ENCODE results near the gene SLC17A1. TPM values are rescaled to one million over a fixed set of nuclear protein-coding genes. Genes with fewer than 3 reads are reported as not detected.

Gene SLC17A1
- total and polyA plus RNA-seq, 2 of the 13 experiments (the other 11 are each of a cell fraction or from before 2014, with no cell fraction given), result 0.09 to 2.1 TPM

DNA sequence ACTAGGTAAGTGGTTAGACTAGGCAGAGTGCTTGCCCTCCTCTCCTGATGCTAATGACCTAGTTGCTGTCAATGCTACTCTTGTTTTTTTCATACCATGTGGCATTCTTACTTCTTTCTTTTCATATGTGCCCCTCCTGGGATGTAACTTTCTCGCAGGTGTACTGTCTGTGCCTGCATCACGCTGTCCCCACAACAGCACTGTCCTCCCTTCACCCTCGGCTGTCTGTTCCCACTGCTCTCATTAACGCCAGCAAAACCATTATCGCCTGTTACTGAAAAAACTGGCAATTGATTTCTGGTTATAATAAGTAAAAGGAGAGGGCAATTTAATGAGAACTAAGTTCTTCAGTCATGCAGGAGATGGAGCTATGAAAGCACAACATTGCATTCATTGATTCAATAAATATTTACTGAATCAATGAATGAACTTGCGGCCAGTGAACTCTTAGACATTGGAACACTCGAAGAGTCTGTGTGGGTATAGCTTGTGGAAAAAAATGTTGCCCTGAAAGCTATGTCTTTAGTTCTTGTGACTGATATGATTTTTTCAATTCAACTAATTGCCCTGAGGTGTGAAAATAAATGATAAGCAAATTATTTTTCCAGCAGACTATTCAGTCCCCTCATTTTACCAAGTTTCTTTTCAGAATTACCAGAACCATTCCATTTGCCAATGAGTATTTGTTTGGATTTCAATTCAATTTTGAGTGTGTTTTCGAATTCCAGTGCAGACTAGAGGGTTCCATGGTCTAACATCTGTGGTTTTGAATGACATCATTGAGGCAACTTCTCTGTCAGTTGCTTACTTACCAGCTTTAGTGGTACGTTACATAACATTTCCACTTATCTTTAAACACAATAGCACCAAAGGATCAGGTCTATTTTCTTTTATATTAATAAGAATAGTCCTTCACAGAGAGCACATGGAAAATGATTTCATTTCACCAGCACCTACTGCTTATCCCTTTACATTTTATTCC lies 75.2 kb downstream of the SLC17A1 start (continued):
- peak; percentile 25; the same call in 1 of the 2 replicates for TF ChIP-seq NCOR1 (IDR thresholded peaks at IDR 0.05; ENCODE audit: borderline replicate concordance, low read length)

DNA sequence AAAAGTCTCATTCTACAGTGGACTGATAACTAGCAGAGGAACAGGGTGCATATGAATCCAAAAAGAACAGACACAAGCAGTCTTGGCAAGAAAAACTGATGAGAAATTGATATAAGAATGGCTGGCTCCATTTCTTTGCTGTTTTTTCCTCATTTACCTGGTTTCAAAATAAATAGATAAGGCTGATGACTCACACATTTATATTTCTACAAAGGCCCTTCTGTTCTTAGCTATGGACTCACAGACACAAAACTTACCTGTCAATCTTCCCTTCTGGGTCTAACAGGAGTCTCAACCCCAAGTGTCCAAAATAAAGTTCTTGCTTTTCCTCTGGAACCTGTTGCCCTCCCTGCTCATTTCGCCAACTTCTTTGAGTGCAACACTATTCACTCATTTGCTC lies 76.4 kb downstream of the SLC17A1 start:
- CTCF ChIA-PET (ENCODE audit: low intra/inter-chr PET ratio, low total read pairs), result no interaction called here
- WGBS (ENCODE audit: low lambda C conversion rate), result 92% methylated on average over 1 of the region's 1 CpG

More for the DNA sequence above, 76.4 kb downstream of the SLC17A1 start:
- H3K79me2 ChIP-seq (ENCODE audit: insufficient read depth, low read length), result no peaks in the 10 kb centered on the region
- in situ Hi-C loops (cut with HindIII; ENCODE audit: extremely low pct_ligation_motif_present, low pct_unique_long_range_greater_than_20kb) (no loop called here), intact Hi-C loops (cut with micrococcal nuclease; ENCODE audit: unreplicated experiment) (no loop called here)
- no peaks in the 10 kb centered on the region for H4K20me1 ChIP-seq (ENCODE audit: insufficient read depth, low read length)
- no peak overlapping the region for H3K4me2 ChIP-seq (ENCODE audit: low read depth, low read length)
- H2AFZ ChIP-seq (ENCODE audit: low read length), result peak overlapping the region; percentile 28
- peaks cover 68% of the 10 kb centered on the region for H3K4me1 ChIP-seq (ENCODE audit: insufficient read depth, low read length)
- no peak overlapping the region for H3K4me3 ChIP-seq (replicated peaks in 1 of 3; ENCODE audit: insufficient read depth in 1 of 3, low read depth in 2 of 3, low read length in 3 of 3)
- peaks cover 0 to 8% of the 10 kb centered on the region in 2 experiments; a peak in 1 of 5 replicates for H3K27me3 ChIP-seq (ENCODE audit: control insufficient read depth in 1 of 2, insufficient read depth in 2 of 2, low read length in 2 of 2)
- ATAC-seq, result no peak; the same call in 2 of the 3 replicates
- BruUV-seq (replicated peaks), result no TSS peak
- no peaks in the 10 kb centered on the region for H3K9me3 ChIP-seq (ENCODE audit: low read length)
- no peak for FAIRE-seq
- TF ChIP-seq SETDB1 (CRISPR knock-in tag; IDR thresholded peaks at IDR 0.05; ENCODE audit: borderline replicate concordance), result no peak
- TF ChIP-seq, protein P1, sequence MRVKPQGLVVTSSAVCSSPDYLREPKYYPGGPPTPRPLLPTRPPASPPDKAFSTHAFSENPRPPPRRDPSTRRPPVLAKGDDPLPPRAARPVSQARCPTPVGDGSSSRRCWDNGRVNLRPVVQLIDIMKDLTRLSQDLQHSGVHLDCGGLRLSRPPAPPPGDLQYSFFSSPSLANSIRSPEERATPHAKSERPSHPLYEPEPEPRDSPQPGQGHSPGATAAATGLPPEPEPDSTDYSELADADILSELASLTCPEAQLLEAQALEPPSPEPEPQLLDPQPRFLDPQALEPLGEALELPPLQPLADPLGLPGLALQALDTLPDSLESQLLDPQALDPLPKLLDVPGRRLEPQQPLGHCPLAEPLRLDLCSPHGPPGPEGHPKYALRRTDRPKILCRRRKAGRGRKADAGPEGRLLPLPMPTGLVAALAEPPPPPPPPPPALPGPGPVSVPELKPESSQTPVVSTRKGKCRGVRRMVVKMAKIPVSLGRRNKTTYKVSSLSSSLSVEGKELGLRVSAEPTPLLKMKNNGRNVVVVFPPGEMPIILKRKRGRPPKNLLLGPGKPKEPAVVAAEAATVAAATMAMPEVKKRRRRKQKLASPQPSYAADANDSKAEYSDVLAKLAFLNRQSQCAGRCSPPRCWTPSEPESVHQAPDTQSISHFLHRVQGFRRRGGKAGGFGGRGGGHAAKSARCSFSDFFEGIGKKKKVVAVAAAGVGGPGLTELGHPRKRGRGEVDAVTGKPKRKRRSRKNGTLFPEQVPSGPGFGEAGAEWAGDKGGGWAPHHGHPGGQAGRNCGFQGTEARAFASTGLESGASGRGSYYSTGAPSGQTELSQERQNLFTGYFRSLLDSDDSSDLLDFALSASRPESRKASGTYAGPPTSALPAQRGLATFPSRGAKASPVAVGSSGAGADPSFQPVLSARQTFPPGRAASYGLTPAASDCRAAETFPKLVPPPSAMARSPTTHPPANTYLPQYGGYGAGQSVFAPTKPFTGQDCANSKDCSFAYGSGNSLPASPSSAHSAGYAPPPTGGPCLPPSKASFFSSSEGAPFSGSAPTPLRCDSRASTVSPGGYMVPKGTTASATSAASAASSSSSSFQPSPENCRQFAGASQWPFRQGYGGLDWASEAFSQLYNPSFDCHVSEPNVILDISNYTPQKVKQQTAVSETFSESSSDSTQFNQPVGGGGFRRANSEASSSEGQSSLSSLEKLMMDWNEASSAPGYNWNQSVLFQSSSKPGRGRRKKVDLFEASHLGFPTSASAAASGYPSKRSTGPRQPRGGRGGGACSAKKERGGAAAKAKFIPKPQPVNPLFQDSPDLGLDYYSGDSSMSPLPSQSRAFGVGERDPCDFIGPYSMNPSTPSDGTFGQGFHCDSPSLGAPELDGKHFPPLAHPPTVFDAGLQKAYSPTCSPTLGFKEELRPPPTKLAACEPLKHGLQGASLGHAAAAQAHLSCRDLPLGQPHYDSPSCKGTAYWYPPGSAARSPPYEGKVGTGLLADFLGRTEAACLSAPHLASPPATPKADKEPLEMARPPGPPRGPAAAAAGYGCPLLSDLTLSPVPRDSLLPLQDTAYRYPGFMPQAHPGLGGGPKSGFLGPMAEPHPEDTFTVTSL (CRISPR knock-in tag; IDR thresholded peaks at IDR 0.05; ENCODE audit: borderline replicate concordance), result 0 out of 2 replicates have a peak, but pooled peaks have one; percentile 20
- TF ChIP-seq HDAC6 (IDR thresholded peaks at IDR 0.05; ENCODE audit: low read depth, low read length), result no peak
- no peak overlapping the region for H3K27ac ChIP-seq (ENCODE audit: extremely low read length, insufficient read depth, low read length)
- DNase-seq (ENCODE audit: low spot score), result no peak
- H3K36me3 ChIP-seq (replicated peaks in 1 of 2; ENCODE audit: control insufficient read depth in 1 of 2, insufficient read depth in 2 of 2, low read length in 2 of 2), result no peaks in the 10 kb centered on the region
- POLR2A ChIA-PET, result no interaction called here
- H3K9ac ChIP-seq (ENCODE audit: insufficient read depth, low read depth, low read length), result no peak overlapping the region

Measured in HepG2 (cell line).